HUDEP-2 (cell line): ENCODE data around the gene DPYSL4.
"Not testable (repeated sequence)": the region's sequence is repeated elsewhere in the genome, so short reads cannot be mapped to it uniquely, and the experiment has no call there.

Experiments used
- DNase-seq, 76 experiments: peaks; one replicate each; lab custom pipeline; 2025; ENCODE audit not compliant: unreplicated experiment in 76 of 76; lab: John Stamatoyannopoulos, UW

The DPYSL4 gene

GRCh38 chr10:132149271-132149670 lies 37.5 kb upstream of the DPYSL4 start:
- no peak for DNase-seq

GRCh38 chr10:132149917-132150316 lies 36.8 kb upstream of the DPYSL4 start:
- DNase-seq = no peak

DNA sequence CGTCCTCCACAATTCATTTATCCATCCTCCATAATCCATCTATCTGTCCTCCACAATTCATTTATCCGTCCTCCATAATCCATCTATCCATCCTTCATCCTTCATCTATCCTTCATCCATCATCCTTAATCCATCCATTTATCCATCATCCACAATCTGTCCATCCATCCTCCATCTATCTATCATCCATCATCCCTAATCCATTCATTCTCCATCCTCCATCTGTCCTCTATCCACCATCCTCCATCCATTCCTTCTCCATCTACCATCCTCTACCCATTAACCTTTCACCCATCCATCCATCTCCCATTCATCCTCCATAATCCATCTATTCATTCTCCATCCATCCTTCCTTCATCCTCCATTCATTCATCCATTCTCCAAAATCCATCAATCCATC lies 36.0 kb upstream of the DPYSL4 start:
- no peak for DNase-seq

- no peak for DNase-seq
Measured at GRCh38 chr10:132151286-132151950, 35.3 kb upstream of the DPYSL4 start.

DNA sequence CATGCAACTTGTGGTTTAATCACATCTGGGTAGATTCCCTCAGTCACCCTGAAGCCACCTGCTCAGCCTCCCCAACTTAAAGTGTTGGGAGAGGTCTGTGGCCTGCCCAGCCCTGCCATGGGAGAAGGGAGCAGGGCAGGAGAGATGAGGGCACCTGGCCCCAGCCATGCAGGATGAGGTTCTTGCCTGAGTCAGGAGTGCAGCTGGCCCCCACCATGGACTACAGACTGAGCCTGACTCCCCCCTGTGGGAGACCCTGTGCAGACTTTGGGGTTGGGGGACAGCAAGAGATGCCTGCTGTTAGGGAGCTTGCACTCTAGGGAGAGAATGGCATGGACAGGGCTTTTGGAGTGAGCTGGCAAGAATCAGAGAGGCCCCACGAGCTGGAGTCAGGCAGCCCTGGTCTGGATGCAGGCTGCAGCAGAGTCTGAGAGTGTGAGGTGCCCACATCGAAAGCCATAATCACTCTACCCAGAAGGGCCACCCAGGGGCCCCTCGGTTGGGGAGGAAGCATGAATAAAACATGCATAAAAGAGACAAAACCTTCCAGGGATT lies 34.7 kb upstream of the DPYSL4 start:
- DNase-seq = no peak

GRCh38 chr10:132152896-132153580 lies 33.7 kb upstream of the DPYSL4 start:
- DNase-seq = no peak

DNA sequence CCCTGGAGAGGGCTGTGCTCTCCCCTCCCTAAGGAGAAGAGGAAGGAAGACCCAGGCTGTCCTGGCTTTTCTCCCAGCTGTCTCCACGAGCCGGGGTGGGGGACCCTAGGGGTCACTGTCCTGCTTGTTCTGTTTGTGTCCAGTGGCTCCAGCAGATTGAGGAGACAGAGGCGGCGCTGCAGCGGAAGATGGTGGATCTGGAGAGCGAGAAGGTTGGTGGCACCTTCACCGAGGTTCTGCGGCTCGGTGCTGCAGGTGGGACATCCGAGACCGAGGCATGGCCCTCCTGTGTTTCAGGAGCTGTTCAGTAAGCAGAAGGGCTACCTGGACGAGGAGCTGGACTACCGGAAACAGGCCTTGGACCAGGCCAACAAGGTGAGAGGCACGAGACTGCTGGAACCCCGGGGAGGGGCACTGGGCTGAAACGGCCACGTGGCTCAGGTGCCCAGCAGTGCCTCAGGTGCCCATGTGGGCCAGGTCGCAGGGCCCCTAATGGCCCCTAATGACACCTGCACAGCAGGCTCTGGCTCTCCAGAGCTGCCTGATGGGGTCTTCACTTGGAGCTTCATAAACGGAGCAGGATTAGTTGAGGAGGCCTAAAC lies 33.0 kb upstream of the DPYSL4 start:
- no peak for DNase-seq

DNA sequence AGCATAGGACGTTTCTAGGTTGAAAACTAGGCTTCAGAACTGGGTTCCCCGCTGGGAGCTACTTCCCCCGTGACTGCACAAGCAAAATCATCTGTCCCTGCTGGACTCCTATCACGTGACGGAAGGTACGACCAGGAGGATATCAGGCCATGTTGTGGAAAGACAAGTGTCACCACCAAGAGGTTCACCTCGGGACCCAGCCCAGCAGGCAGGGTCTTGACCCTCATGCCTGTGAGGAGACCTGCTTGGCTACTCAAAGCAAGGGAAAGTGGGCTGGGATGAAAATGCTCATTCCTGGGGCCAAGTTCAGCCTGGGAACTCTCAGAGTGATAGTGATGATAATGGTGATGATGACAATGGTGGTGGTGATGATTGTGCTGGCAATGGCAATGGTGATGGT lies 32.3 kb upstream of the DPYSL4 start:
- no peak for DNase-seq

DNA sequence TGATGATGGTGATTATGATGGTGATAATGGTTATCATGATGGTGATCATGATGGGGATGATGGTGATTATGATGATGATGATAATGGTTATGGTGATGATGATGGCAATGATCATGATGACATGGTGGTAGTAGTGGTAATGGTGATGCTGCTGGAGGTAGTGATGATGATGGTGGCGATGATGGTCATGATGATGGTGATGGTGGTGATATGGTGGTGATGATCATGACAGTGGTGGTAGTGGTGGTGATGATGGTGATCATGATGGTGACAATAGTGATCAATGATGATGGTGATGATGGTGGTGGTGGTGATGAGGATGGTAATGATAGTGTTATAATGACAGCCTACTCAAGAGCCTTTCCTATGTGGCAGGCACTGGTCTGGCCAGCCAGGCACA lies 31.8 kb upstream of the DPYSL4 start:
- DNase-seq = no peak

DNA sequence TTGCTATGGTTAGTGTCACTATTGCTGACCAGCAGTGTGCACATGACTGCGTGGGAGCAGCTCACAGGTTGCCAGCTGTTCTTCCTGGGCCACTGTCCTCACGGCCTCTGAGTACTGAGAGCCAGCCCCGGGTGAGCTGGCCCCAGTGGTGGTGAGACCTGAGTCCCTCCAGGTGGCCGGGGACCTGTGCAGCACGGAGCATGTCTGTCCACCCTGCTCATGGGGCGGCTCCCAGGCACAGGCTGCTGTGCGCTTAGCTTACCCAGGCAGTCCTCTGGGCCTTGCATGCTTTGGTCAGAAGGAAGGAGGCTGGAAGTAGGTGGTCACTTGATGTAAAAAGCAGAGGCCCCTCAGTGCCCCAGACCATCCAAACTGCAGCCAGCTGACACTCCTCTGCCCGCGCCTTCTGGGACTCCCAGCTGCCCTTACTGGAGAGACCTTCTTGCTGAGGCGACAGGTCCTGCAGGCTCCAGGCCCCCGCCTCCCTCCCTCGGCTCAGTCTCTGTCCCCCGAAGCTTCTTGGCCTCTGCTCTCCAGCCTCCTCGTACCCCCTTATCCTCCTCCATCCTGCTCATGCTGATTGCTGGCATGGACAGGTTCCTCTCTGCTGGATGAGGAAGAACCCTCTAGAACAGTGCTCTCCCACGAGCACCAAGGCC lies 30.9 kb upstream of the DPYSL4 start:
- DNase-seq = no peak

DNA sequence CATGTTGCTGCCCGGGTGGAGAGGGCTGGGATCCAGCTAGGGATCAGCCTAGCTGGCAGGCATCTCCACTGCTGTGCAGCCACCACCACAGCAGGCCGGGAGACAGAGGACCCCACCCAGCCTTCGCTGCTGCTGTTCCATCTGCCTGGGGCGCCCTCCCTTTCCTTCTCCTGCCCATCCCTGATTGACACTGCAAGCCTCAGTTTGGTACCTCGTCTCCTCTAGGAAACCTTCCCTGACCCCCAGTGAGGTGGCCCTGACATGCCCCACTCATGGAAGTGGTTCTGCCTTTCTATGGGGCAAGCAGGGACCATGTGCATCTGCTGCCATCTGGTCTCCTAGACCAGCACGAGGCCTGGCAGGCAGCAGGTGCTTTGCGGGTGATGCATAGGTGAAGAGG lies 30.4 kb upstream of the DPYSL4 start:
- no peak for DNase-seq

DNA sequence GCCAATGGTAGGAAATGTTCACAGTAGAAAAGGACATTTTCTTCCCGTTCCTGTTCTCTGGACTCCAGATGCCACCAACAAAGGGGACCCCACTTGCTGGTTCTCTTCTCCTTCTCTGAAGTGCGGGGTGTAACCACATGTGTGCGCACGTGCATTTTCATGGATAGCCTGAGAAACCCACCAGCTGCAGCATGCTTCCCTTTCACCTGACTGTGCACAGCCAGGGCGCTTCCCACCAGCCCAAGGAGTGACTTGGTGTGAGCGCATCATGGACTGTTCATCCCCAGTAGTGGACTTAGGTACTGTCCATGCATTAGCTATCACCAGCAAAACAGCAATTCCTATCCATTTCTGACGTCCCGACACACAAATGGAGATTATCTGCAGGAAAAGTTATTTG lies 29.6 kb upstream of the DPYSL4 start:
- no peak for DNase-seq

GRCh38 chr10:132158122-132158741 lies 28.5 kb upstream of the DPYSL4 start:
- no peak for DNase-seq

DNA sequence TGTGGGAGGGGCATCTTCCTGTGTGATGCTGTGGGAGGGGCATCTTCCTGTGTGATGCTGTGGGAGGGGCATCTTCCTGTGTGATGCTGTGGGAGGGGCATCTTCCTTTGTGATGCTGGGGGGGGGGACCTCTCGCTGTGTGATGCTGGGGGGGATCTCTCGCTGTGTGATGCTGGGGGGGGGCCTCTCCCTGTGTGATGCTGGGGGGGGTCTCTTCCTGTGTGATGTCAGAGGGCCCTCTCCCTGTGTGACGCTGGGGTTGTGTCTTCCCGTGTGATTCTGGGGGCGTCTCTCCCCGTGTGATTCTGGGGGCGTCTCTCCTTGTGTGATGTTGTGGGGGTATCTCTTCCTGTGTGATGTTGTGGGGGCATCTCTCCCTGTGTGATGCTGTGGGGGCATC lies 27.9 kb upstream of the DPYSL4 start:
- no peak for DNase-seq

GRCh38 chr10:132159302-132160230 lies 27.2 kb upstream of the DPYSL4 start:
- not testable (repeated sequence) for DNase-seq

DNA sequence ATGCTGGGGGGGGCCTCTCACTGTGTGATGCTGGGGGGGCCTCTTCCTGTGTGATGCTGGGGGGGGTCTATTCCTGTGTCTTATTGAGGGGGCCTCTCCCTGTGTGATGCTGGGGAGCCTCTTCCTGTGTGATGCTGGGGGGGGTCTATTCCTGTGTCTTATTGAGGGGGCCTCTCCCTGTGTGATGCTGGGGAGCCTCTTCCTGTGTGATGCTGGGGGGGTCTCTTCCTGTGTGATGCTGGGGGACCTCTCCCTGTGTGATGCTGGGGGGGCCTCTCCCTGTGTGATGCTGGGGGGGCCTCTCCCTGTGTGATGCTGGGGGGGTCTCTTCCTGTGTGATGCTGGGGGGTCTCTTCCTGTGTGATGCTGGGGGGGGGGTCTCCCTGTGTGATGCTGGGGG lies 26.5 kb upstream of the DPYSL4 start:
- DNase-seq = not testable (repeated sequence)

GRCh38 chr10:132160834-132161622 lies 25.7 kb upstream of the DPYSL4 start:
- not testable (repeated sequence) for DNase-seq

- DNase-seq = no peak
Measured at GRCh38 chr10:132162021-132162531, 24.7 kb upstream of the DPYSL4 start.
